ENCODE results near the gene TMEM178A.

DNA sequence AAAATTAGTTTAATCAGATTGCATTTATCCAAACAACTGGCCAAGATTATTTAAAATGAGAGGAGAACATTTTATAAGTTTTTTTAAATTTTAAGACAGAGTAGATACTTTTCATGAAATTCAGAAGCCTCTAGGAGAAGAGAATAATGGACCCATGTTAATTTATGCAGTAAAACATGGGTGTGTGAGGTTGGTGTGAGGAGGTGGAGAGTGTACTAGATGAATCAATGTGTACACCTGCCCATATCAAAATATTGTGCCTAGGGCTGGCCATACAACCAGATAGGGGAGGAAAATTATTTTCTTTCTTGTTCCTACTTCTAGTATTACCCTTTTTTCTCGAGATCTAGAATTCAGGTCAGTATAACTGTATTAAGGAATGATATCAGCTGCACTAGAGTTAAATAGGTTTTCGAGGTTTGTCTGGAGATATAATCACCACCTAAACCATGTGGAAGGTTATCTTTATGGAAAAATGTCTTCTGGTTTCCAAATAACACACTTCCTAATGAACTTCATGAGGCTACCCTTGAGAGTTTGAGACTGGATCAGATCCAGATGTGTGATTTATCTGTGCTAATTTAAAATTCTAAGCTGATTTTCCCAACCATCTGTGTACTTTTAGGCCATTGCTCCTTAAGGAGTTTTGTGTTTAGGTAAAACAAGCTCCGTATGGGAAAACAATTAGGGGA lies 37.6 kb downstream of the TMEM178A start:
- TF ChIP-seq, protein P1, sequence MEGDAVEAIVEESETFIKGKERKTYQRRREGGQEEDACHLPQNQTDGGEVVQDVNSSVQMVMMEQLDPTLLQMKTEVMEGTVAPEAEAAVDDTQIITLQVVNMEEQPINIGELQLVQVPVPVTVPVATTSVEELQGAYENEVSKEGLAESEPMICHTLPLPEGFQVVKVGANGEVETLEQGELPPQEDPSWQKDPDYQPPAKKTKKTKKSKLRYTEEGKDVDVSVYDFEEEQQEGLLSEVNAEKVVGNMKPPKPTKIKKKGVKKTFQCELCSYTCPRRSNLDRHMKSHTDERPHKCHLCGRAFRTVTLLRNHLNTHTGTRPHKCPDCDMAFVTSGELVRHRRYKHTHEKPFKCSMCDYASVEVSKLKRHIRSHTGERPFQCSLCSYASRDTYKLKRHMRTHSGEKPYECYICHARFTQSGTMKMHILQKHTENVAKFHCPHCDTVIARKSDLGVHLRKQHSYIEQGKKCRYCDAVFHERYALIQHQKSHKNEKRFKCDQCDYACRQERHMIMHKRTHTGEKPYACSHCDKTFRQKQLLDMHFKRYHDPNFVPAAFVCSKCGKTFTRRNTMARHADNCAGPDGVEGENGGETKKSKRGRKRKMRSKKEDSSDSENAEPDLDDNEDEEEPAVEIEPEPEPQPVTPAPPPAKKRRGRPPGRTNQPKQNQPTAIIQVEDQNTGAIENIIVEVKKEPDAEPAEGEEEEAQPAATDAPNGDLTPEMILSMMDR (IDR thresholded peaks at IDR 0.05) = no peak
- no peak for TF ChIP-seq POLR2A (IDR thresholded peaks at IDR 0.05)
